Esophagus mucosa (tissue), 1 donor: ENCODE measurements around the gene UBE3D. TPM values are rescaled to one million over a fixed set of nuclear protein-coding genes. Genes with fewer than 3 reads are reported as not detected.

Experiments
- ATAC-seq: fragments of 200-7000 bp; cut with Tn5 transposase; one replicate; pipeline ENCODE4 v1.9.1; 2020
- total RNA-seq: library from RNA; stranded (reverse); gene quantifications from one replicate; pipeline ENCODE4 v1.2.4, GENCODE V29; 2023
- donor health status: DM: yes; HTN: yes; CAD: no.

UBE3D gene
- total RNA-seq, 1 donor from 2014 or later = 3.3 TPM

DNA sequence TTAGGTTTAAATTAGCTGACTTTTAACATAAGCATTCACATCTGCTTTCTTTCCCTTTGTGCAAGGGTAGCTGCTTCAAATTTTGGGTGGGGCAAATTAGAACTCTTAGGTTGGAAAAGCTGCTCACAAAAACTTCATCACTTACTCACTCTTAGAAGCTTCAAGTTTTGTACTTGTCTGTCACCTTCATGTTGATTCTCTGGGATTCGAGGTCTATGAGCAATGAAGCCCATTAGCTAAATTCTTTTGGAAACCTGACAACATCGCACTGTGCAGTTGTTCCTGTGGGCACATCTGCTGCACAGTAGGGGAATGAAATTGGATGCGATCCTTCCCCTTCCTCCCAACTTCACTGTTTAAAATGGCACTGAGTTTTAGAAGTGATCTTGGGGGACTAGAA is 156.1 kb downstream of the UBE3D start:
- no peak for ATAC-seq

GRCh38 chr6:82908661-82909060 is 157.0 kb downstream of the UBE3D start:
- ATAC-seq = no peak

DNA sequence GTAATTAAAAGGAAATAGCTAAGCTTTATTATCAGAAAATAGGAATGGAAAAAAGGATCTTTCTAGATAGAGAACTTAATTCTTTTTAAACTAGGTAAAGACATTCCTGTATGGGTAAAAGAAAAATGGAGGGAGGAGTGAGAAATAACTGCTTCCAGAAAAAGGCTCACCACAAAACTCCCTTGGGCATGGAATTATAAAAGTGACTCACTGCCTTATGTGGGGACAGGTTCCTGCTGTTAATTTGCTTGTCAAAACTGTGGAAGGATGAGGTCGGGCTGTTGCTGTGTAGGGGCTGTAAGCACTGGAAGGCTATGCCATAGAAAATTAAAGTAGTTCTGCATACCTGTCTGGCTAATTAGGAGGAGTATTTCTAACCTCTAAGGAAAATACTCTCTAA is 158.7 kb downstream of the UBE3D start:
- ATAC-seq = peak; percentile 52

DNA sequence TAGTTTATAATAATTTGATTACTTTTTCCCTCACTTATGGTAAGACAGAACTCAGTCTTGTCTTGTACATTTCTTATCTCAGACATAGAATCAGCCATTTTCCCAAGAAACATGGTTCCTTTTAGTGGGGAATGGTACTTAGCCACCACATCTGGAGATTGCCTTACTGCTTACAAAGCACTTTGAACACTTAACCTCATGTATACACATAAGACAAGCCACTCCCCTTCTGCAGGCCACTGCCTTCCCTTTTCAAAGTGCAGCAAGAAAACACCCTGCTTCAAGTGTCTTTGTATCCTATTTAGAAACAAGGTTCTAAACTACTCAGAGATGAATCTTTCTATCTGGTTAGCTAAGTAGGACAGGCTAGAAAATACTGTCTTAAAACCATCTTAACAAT is 159.2 kb downstream of the UBE3D start:
- no peak for ATAC-seq

- ATAC-seq = no peak
These were observed 160.8 kb downstream of the UBE3D start for GRCh38 chr6:82904860-82905259.

- ATAC-seq = no peak
These were observed 161.4 kb downstream of the UBE3D start for GRCh38 chr6:82904257-82904656.

- no peak for ATAC-seq
These were observed 163.4 kb downstream of the UBE3D start for GRCh38 chr6:82902290-82902689.

- ATAC-seq = no peak
These were observed 170.9 kb downstream of the UBE3D start for GRCh38 chr6:82894653-82895259.

- no peak for ATAC-seq
These were observed 171.6 kb downstream of the UBE3D start for GRCh38 chr6:82893889-82894652.

GRCh38 chr6:82891503-82891902 is 174.1 kb downstream of the UBE3D start:
- ATAC-seq = peak; percentile 75

DNA sequence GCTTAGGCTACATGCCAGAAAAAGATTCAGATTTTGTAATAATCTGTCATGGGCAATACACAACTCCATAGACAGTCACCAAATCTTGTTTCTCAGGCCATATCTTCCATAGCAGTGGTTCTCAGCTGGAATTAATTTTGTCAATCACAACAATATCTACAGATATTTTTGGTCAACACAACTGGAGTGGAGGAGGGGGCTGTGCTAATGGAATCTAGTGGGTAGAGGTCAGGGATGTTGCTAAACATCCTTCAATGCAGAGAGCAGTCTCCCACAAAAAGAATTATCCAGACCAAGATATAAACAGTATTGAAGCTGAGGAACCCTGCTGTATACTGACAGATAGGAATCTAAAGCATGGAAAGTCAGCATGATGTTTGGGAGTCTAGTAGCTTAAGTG is 174.6 kb downstream of the UBE3D start:
- no peak for ATAC-seq

- ATAC-seq = peak; percentile 43
These were observed 175.4 kb downstream of the UBE3D start for GRCh38 chr6:82890240-82890639.

DNA sequence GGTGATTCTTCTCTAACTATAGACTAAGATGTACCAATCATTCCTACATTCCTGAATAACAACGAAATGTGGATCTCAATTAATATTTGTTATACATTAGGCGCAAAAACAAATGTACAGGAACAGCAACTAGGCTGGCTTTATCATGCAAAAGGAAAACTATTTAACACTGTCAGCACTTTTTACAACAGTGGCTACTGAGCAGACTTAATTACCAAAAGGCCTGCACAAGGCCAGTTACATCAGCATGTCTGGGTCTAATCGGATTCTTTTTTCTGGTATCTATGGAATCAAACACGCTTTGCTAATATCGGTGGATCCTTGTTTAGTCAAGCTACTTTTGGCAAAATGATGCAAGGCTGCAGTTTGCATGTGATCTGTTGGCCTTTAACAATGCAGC is 176.5 kb downstream of the UBE3D start:
- no peak for ATAC-seq

GRCh38 chr6:82882363-82883023 is 183.1 kb downstream of the UBE3D start:
- no peak for ATAC-seq

GRCh38 chr6:82881519-82881918 is 184.1 kb downstream of the UBE3D start:
- no peak for ATAC-seq

DNA sequence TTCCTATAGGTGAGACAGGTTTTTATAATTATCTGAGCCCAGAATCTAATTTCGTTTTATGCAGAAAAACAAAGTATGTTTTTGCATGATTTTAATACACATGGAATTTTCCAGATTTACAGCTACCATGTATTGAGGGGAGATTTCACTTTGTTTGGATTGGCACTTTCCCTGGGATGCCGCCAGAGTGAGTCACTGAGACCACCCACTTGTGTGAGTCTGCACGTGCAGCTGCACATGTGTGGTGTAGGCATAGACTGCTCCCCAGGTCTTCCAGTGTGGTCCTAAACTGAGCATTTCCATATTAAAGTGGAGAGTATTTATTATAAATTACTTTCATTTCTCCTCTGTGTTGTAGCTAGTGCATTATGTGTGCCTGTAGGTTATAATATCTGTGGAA is 186.8 kb downstream of the UBE3D start:
- ATAC-seq = no peak

GRCh38 chr6:82877213-82878195 is 188.1 kb downstream of the UBE3D start:
- no peak for ATAC-seq

GRCh38 chr6:82875573-82876185 is 190.0 kb downstream of the UBE3D start:
- peak; percentile 91 for ATAC-seq

DNA sequence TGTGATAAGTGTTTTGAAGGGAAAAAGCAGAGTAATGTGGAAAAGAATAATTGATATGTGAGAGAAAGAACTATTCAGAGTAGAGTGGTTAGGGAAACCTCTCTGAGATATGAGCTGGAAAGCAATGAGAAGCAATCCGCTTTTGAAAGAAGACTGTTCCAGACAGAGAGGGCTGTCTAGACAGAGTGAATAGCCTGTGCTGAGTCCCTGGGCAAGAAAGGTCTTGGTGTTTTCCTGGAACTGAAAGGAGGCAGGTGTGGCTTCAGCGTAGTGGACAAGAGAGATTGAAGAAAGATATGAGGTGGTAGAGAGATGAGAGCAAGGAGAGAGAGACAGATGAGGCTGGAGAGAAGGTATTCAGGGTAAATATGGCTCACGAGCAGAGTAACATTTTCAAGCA is 190.8 kb downstream of the UBE3D start:
- ATAC-seq = no peak

DNA sequence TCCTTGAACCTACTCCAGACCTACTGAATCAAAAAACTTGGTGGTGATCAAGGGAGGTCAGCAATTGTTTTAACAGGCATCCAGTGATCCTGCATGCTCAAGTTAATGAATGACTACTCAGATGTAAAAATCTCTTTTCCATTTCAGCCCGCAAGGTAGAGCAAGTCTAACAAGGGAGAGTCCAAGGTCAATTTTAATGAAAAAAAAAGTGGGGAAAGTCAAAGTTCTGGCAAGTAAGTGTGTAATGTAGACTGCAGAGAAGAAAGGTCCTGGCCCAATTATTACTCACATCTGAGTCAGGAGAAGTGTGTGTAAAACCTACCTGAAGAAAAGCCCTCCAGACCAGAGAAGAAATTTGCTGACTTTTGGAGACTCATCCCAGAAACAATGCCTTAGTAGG is 193.5 kb downstream of the UBE3D start:
- ATAC-seq = no peak

DNA sequence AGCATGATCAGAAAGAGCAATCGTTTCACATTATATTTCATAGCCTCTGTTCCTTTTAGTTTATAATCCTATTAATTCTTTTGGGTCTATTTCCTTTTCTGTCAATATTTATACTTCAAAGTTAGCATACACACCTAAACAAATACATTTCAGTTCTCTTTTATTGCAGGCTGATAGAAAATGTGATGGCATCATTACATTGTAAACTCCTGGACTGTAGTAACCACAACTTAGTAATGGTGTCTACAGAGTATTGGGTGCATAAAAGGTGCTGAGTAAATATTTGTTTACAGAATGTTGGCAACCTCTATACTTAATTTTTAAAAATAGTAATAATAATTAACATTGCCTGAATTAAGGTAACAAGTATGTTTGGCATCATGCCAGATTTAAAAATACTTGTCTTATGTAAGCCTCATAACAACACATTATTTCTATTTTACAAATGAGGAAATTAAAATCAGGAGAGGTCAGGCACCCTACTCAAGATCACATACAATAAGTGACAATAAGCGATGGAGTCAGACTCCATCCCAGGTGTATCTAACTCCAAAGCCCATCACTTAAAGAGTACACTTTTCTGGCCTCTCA is 195.0 kb downstream of the UBE3D start:
- ATAC-seq = no peak

DNA sequence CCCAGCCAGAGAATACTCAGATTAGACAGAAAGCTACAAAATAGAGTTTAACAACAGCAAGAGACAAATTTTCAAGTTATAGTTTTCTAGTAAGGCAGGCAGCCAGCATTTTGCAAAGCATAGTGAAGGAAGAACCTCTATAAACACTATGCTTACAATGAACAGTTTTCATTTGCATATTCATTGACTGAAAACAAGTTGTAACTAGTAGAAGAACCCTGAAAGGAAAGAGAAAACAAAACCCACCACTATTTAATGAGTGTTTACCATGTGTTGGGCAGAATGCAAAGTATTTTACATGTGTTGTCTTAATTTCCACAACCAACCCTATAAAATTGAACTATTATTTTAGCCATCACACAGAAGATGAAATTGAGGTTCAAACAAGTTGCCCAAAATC is 196.1 kb downstream of the UBE3D start:
- ATAC-seq = no peak
